ENCODE results near the gene ZNF513. TPM values are rescaled to one million over a fixed set of nuclear protein-coding genes. Genes with fewer than 3 reads are reported as not detected.
A peak's percentile ranks its signal among the peaks of the same experiment; 100 is the strongest.

Gene ZNF513
- total and polyA plus RNA-seq, 2 donors (not counting 1 experiment from before 2014, with no cell fraction given) = 29.0 to 36.8 TPM

DNA sequence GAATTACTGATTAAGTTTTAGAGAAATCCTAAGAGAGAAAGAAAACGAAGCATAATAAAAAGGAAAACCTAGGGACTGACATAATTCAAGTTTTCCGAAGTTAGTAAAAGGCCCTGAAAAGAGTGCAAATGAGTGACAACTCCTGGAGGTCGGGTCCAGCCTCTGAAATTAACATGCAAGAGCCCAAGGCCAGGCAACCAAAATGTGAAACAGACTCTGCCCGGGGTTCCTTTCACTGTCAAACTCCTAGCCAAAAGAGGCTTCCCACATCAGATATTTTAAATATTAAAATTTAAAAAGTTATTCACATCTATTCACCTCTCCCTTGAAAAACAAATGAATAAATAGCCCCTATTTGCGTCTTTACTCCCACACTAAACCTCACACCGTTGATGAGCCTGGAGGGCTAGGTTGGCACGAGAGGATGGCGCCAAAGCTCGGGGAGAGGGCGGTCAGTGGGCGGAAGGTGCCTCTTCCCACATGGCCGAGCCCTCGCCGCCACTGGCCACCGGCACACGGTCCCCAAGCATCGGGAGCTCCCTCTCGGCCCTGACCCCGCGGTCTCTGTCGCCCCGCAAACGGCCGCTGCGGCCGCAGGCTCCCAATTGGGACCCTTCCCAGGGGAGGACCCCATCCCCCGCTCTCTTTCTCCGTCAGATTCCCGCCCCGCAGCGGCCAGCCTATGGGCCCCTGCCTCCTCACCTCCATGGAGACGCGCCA is 28.2 kb upstream of the ZNF513 start:
- Mint-ChIP-seq H3K9me3 (ENCODE audit: insufficient read depth) (no peaks in the 10 kb centered on the region), H3K27ac (peak overlapping the region; percentile 90), H3K27me3 (peaks cover 13% of the 10 kb centered on the region), H3K4me3 (peak overlapping the region; percentile 87), H3K4me1 (peaks cover 26% of the 10 kb centered on the region)
- Histone ChIP-seq H3K27me3 (replicated peaks in 1 of 4; ENCODE audit: control extremely low read depth in 1 of 4, control insufficient read depth in 3 of 4, insufficient read depth in 4 of 4, low read length in 3 of 4) (no peaks in the 10 kb centered on the region), H3K4me1 (ENCODE audit: control insufficient read depth in 2 of 2, insufficient read depth in 2 of 2, low read length in 2 of 2) (peaks cover 15 to 20% of the 10 kb centered on the region in 2 donors), H3K9ac (ENCODE audit: low read length) (peak overlapping the region; percentile 97), H3K27ac (ENCODE audit: low read length in 2 of 2) (peak overlapping the region; percentile 51 to 77), H3K9me3 (ENCODE audit: control extremely low read depth in 1 of 3, control insufficient read depth in 2 of 3, insufficient read depth in 1 of 3, low read length in 2 of 3) (no peaks in the 10 kb centered on the region), H3K36me3 (replicated peaks in 1 of 2; ENCODE audit: control extremely low read depth in 1 of 2, control insufficient read depth in 1 of 2, extremely low read depth in 1 of 2, insufficient read depth in 2 of 2, low read length in 1 of 2) (peaks cover 0 to 7% of the 10 kb centered on the region in 2 experiments), H3K79me2 (ENCODE audit: control insufficient read depth, insufficient read depth, low read length) (peaks cover 61% of the 10 kb centered on the region), H2AFZ (ENCODE audit: insufficient read depth, low read depth, low read length, poor library complexity, severe bottlenecking) (peak overlapping the region; percentile 88), H3K4me2 (replicated peaks; ENCODE audit: low read depth, low read length, poor library complexity, severe bottlenecking) (peak overlapping the region; percentile 78), H3K4me3 (ENCODE audit: control extremely low read depth in 1 of 5, extremely low read depth in 1 of 5, insufficient read depth in 1 of 5, low read depth in 2 of 5, low read length in 4 of 5) (peak overlapping the region; percentile 28 to 96 (median 95)), H4K20me1 (ENCODE audit: control insufficient read depth, insufficient read depth, low read length, poor library complexity, severe bottlenecking) (peaks cover 14% of the 10 kb centered on the region)
- ATAC-seq (ENCODE audit: low read depth) (no peak), DNase-seq (no peak)
- ChIA-PET CTCF (interaction anchor here (1.1 to 2.6 kb wide), 5 partner anchors 21 to 52 kb away, joined by 3 to 31 read pairs (median 6); partner anchors contain the start of genes GTF3C2, NRBP1 and ZNF513), POLR2A (interaction anchor here (0.5 to 2.1 kb wide), 5 partner anchors 20 to 223 kb away, joined by 3 to 28 read pairs (median 5); partner anchors contain the start of genes CCDC121, GPN1 and NRBP1)
- intact Hi-C loops (cut with micrococcal nuclease) = loop anchor here (1.0 to 10.0 kb wide), 10 partner anchors 20 to 255 kb away; partner anchors contain the start of genes ATRAID, CAD, CCDC121 and EIF2B4
- no peak for TF ChIP-seq CTCF (IDR thresholded peaks at IDR 0.05)
- no peak for TF ChIP-seq EZH2 (IDR thresholded peaks at IDR 0.05; ENCODE audit: borderline replicate concordance, insufficient read depth, low read depth, low read length, poor library complexity, severe bottlenecking)
- 1% methylated on average over 31 of the region's 33 CpGs for WGBS (ENCODE audit: insufficient coverage)
